GM12864 (cell line): ENCODE data around the gene MACROD2.

Source experiments
- DNase-seq: peaks from one replicate; pipeline ENCODE4 v3.0.0-alpha.2; 2011; ENCODE audit warnings: low read depth
- H3K4me3 ChIP-seq: 2 replicates; pipeline ENCODE4 v1.5.1; 2011; ENCODE audit warnings: mild to moderate bottlenecking, low read depth, low read length, control low read depth
- TF ChIP-seq, protein P1 (sequence below): IDR thresholded peaks from 2 replicates; pipeline ENCODE4 v1.5.1; 2011; ENCODE audit warnings: low read depth, mild to moderate bottlenecking, moderate library complexity, low read length, control low read depth, inconsistent platforms; ENCODE audit errors: missing control alignments

The MACROD2 gene

DNA sequence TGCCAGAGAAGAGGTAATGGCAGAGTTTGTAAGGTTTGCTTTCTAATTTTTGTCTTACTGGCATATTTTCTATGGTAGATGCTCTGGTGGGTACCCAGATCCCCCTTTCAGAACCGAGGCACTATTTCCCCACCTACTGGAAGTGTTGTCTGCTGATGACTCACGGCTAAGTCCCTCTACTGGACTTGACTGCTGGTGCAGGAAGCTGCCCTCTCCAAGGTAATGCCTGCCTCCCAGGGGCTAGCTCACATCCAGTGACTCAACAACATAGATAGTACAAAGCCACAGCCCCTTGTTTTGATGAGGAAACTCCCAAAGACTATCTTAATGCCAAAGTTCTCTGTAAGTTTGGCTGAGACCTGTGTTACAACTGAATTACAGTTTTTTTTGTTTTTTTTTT is 627.5 kb downstream of the MACROD2 start:
- TF ChIP-seq, protein P1, sequence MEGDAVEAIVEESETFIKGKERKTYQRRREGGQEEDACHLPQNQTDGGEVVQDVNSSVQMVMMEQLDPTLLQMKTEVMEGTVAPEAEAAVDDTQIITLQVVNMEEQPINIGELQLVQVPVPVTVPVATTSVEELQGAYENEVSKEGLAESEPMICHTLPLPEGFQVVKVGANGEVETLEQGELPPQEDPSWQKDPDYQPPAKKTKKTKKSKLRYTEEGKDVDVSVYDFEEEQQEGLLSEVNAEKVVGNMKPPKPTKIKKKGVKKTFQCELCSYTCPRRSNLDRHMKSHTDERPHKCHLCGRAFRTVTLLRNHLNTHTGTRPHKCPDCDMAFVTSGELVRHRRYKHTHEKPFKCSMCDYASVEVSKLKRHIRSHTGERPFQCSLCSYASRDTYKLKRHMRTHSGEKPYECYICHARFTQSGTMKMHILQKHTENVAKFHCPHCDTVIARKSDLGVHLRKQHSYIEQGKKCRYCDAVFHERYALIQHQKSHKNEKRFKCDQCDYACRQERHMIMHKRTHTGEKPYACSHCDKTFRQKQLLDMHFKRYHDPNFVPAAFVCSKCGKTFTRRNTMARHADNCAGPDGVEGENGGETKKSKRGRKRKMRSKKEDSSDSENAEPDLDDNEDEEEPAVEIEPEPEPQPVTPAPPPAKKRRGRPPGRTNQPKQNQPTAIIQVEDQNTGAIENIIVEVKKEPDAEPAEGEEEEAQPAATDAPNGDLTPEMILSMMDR, result no peak
- DNase-seq, result no peak
- H3K4me3 ChIP-seq, result no peak overlapping the region

DNA sequence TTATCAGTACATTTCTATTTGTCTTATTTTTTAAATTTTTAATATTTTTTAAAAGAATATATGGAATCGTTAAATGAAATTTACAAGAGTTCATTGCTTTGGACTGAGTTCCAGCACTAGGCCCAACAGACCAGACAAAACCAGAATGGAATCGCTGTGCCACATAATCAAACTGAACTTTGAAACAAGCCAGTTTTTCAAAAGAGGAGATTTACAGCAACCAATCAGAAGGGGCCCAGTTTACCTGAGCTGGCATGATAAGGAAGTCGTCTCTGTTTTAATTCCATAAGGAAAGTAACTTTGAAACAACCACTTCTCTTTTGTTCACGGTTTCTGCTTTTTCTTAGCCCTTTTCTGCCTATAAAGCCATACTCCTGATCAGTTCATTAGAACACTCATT is 635.7 kb downstream of the MACROD2 start:
- H3K4me3 ChIP-seq, result no peak overlapping the region
- TF ChIP-seq, protein P1, result no peak
- DNase-seq, result no peak

DNA sequence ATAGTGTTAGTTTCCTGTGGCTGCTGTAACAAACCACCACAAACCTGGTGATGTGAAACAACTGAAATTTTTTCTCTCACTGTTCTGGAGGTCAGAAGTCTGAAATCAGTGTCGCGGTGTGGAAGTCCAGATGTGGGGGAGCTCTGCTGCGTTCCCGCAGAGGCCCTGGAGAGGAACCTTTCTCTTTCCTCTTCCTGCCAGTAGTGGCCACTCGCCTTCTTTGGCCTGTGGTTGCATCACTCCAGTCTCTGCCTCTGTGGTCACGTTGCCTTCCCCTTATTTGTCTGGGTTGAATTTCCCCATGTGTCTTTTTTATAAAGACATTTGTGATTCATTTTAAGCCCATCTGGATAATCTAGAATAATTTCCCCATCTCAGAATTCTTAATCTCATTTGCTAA is 637.6 kb downstream of the MACROD2 start:
- TF ChIP-seq, protein P1, result peak; percentile 7
- no peak for DNase-seq
- H3K4me3 ChIP-seq, result no peak overlapping the region

DNA sequence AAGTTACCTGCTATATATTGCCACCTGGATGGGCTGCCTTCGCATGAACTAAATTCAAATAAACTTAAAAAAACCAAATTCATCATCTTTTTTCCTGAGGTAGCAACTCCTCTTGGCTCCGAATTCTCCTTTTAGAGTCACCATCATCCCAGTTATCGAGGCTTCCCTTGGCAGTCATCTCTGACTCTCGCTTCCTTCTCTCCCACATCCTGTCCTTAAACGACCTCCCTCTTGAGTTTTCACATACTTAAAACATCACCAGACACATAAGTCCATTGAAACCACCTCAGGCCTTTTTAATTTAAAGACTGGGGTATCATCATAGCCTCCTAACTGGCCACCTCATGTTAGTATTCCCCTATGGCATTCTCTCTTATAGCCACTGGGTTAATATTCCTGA is 638.2 kb downstream of the MACROD2 start:
- TF ChIP-seq, protein P1, result no peak
- DNase-seq, result no peak
- H3K4me3 ChIP-seq, result no peak overlapping the region

DNA sequence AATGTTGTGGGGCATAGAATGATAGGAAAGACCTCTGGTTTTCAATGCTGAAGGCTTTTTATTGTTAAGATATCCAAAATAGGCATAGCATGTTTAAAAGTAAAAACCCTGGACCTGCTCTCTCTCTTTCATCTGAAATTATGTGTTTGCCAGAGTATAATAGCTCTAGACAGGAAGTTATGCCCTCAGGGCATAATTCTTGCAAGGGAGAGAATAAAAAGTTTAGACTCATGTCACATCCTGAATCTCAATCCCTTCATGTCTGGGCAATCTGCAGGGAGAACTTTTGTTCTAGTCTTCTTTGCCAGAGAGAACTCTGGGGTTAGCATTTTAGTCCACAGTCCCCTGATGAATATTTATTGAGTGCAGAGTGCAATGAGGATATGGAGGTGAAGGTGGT is 639.3 kb downstream of the MACROD2 start:
- TF ChIP-seq, protein P1, result no peak
- DNase-seq, result no peak
- H3K4me3 ChIP-seq, result no peak overlapping the region

DNA sequence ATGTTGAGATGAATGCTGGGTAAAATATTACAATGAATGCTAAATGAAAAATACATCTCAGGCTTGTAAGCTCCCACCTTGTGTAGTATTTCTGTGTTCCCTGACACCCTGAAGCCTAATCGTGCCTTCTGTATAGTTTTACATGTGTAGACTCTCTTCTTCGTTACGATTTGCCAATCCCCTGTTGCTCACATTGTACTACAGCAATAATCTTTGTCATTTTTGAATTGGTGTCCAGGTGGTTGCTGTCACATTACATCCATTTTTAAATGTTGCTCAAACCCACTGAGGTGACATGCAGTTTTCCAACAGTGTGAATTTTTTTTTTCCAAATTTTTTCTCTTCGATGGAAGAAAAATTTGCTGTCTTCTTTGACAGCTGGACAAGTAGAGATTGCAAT is 642.1 kb downstream of the MACROD2 start:
- TF ChIP-seq, protein P1, result no peak
- DNase-seq, result no peak
- H3K4me3 ChIP-seq, result no peak overlapping the region

DNA sequence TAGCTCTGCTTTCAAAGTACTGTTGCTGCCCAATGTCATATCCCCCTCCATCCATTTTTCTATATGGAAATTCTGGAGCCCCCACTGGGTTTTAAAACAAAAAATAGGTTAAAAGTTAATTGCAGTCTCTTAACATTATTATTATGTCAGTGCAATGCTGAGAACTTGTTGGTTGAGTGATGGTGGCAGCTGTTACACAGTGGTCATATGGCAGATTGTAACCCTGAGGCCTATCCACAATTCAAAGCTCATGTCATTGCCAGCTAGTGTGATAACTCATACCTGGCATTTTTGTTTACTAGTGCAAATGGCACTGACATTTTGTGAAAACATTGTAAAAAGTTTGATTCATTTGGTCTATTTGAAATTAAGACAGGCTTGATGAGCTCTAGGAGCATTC is 647.8 kb downstream of the MACROD2 start:
- no peak for DNase-seq
- H3K4me3 ChIP-seq, result no peak overlapping the region
- TF ChIP-seq, protein P1, result no peak
